Muscle of back (tissue), 11 donors: Measurements from ENCODE around the gene STX8. TPM values are rescaled to one million over a fixed set of nuclear protein-coding genes. Genes with fewer than 3 reads are reported as not detected.

Experiments
- DNase-seq, 3 donors: peaks; one replicate each; pipeline versions ENCODE4 v3.0.0 to v3.0.0-alpha.2; 2013
- polyA plus RNA-seq, 10 donors: library from polyadenylated mRNA; unstranded; fragments of 120-200 nt; gene quantifications; one replicate each; pipeline ENCODE4 v1.2.1, GENCODE V29; 2013; ENCODE audit not compliant: insufficient read length in 10 of 10

Gene STX8
- polyA plus RNA-seq, 10 donors: 43.2 to 49.1 (median 45.6) TPM

- DNase-seq: peak; percentile 81 to 93 (median 88)
Measured at GRCh38 chr17:9228408-9229159, 347.0 kb downstream of the STX8 start.

GRCh38 chr17:9227819-9228407 is 347.7 kb downstream of the STX8 start:
- DNase-seq: no peak

DNA sequence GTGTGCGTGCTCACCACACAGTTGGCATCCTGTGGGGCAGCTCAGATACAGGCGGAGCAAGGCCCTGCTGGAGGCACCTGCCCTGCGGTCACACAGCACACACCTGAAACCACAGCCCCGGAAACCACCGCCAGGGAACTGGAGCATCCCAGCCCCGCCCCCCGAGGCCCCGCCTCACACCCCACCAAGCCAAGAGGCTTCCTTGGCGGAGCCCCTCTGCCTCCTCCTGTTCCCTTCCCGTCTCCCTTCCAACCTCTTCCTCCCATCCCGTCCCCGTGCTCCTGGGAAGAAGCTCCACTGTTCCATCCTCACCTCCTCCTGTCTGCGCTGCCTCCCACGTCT is 348.9 kb downstream of the STX8 start:
- DNase-seq: no peak

DNA sequence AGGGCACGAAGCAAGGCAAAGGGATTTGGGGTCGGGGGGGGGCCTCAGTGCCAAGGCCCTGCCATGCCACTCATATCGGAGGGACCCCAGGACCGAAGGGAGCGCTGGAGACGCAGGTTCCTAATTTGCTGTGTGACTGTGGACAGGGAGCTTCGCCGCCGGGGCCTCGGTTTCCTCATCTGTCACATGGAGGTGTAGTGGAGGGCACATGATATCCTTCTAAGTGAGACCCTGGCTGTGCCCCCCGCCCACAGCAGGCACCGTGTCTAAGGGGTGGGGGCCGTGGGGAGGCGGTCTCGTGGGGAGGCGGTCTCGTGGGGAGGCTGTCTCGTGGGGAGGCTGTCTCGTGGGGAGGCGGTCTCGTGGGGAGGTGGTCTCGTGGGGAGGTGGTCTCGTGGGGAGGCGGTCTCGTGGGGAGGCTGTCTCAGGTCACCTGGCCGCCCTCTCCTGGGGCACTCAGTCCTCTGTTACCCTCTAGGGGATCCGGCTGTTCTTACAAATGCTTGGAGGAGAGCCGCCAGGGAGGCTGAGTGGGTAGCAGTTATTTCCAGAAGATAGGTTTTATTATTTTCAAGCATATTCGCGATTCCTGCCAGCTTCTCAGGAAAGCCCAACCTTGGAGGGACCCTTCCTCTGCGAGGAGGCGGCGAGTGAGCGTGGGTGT is 349.4 kb downstream of the STX8 start:
- DNase-seq: no peak

- DNase-seq: no peak
Measured at GRCh38 chr17:9225305-9226101, 350.1 kb downstream of the STX8 start.

DNA sequence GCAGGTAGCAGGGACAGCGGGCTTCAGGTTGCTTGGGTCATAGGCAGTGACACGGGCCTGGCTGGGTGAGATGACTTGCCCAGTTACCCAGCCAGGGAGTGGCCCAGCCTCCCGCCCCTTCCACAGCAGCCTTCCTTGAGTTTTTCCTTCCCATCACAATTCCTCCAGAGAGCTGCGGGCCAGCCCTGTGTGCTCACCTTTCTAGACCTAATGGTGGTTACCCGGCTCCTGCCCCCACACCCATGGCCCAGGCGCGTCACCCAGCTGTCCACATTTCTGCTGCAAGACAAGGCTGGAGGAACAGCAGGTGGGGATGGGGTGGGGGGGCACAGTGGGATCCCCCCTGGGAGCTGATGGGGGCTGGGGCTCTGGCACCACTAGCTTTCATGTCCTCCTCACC is 351.1 kb downstream of the STX8 start:
- DNase-seq: no peak

- no peak for DNase-seq
Measured at GRCh38 chr17:9223531-9223930, 352.1 kb downstream of the STX8 start.

- no peak for DNase-seq
Measured at GRCh38 chr17:9221922-9222180, 353.8 kb downstream of the STX8 start.

DNA sequence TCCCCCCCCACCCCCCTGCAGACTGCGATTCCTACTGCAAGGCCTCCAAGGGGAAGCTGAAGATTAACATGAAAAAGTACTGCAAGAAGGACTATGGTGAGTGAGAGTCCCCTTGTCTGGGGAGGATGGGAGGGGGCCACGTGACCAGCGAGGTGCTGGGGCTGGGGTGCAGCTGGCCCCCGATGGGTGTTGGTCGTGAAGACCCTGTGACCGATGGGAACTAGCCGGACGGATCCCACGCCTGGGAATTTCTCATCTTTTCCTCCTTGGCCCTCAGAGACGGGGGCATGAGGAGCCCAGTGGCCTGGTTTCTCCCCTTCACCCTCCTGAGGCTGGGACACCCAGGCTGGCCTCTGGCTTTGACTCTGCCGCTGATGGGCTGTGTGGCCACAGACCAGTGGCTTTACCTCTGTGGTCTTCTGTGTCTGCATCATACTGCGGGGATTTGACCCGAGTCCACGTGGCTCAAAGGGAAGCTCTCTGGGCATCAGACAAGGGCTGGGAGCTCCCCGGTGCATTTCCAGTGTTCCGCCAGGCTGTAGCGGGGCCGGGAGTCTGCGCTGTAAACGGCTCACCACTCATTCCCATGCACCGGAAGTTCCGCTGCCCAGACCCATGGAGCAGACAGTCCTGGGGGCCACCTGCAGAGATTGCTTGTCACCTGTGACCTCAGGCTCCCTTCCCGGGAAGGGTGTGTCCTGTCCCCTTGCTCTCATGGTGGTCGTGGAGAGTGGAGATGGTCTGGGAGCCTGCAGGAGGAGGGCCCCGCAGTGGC is 354.3 kb downstream of the STX8 start:
- DNase-seq: no peak

- DNase-seq: no peak
Measured at GRCh38 chr17:9220398-9221146, 355.0 kb downstream of the STX8 start.

DNA sequence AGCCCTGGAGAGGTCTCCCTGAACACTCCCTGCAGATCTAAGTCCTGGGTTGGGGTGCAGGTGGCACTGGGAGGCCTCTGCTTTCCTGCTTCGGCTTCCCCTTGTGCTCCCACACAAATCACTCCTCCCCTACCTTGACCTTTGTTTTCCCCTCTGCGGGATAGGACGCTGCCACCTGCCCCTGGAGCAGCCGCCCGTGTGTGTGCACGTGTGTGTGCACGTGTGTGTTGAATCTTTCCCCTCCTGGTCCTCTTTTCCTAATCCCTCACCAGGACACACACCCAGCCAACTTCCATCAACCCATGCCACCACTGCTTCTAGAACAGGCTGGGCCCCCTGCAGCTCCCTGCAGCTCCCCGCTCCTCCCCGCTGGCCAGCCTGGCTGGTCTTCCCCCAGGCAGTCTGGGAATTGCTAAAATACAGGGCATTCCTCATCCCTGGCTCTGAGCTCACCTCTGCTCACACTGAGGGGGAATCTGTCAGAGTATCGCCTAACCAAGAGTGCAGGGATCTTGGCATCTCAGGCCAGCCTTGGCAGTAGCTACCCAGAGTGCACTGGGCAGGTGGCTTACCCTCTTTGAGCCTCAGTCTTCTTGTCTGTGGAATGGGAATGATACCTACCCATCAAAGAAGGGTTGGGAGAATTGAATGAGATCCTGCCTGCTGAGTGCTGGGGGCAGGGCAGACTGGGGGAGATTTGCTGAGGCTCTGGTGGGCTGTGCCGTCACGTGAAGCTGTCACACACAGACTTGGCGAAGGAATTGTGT is 355.8 kb downstream of the STX8 start:
- no peak for DNase-seq

DNA sequence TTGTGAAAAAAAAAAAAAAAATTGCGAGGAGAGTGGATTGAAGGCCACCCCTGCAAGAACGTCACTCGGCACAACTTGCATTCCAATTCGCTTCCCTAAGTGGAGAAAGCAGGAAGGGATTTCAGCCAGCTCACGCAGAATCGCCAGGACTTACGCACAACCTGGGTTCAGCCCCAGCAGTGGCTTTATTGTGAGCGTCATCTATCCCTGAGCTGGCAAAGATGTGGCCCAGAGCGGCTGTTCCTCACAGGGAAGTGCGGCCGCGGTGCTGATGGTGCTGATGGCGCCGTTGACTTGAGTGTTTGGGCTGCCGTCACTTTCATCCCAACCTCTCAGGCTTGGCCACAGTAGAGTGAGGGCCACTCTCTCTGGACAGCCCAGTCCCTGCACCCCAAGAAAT is 356.7 kb downstream of the STX8 start:
- DNase-seq: no peak

GRCh38 chr17:9218064-9218635 is 357.5 kb downstream of the STX8 start:
- DNase-seq: no peak

- peak; percentile 68 to 86 (median 68) for DNase-seq
Measured at GRCh38 chr17:9217151-9218056, 358.2 kb downstream of the STX8 start.

DNA sequence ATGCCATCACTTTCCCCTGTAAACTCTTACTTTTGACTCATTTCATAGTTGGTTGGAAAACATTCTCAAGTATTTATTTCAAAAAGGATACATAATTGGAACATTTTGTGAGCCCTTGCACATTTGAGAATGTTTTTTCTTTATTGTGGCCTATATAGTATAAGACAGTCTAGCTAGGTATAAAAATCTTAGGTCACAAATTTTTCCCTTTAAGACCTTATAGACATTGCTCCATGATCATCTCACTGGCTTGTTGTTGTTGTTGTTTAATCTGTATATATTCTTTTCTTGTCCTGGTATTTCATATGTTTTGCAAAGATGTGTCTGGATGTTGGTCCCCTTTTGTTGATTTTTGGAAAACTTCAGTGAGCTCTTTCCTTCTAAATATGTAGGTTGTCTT is 360.2 kb downstream of the STX8 start:
- no peak for DNase-seq

DNA sequence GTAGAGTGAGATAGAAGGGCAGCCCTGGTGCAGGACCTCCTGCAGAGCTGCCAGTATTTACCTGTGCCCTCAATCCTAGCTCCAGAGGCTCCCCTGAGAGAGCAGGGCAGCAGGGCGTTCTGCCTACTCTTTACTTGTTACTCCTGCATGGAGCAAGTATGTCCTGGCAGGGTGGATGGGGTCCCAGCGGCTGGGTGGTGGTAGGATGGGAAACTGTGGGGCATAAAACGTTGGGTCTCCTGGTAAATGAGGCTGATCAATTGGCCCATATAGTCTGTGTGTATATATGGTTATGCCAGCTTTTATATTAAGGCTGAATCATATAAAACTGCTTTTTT is 362.3 kb downstream of the STX8 start:
- no peak for DNase-seq

DNA sequence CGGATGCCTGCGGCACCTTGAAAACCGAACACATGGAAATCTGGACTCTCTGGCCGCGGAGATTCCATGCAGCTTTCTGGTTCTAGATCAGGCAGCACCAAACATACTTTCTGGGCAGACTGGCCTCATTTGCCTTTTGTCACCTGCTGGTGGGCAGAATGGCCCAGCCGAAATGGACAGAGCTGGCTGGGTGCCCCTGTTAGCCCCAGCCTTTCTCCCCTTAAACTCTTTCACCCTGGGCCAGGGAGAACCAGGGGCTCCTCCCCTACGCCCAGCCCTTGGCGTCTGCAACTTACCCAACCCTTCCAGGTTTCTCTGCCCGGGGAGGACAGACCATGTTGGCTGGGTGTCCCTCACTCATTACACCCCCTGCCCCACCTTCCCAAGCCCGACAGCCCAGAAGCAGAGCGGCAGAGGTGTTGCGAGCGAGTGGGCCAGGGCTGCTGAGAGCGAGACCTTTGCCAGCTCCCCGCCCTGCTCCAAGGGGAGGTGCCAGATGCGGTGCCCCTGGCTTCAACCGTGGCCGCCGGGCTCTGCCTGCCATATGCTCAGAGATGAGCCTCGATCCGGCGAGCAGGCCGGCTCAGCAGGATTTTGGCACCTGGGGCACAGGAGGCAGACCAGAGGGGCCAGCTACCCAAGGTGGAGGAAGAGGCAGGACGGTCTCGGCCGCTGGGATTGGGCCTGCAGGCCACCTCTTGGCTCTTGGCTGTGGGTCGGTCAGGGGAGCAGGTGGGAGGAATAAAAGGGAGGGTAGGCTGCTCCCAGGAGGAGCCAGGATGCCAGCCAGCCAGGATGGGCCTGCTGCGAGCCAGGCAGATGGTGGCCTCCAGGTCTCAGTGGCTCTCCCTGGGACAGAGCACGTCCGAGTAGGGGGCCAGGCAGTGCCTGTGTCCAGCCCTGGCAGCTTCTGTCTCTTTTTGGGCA is 363.0 kb downstream of the STX8 start:
- no peak for DNase-seq
